GM19372 (cell line): Measurements from ENCODE around the gene PILRB.

ENCODE experiments used
- ATAC-seq: cut with Tn5 transposase; IDR thresholded peaks from one replicate; pipeline ENCODE4 v1.9.1; 2021; ENCODE audit warnings: mild to moderate bottlenecking, low read depth, moderate library complexity; ENCODE audit not compliant: unreplicated experiment

The PILRB gene

DNA sequence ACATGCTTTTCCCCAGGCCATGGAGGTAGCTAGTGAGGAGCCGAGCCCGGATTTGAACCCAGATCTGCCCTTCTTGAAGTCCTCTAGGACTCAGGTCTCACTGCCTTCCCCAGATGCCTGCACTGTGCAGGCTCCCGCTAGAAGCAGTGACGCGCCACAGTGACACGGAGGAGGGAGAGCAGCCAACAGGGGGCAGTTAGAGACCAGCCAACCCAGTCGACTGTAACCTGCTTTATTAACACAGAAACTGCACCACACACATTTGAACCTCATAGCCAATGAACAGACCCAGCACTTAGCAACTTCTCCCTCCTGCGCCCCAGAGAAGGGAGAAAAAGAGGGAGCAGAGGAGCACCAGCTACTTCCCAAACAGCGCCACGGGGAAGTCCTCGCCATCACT lies 42.7 kb downstream of the PILRB start:
- no peak for ATAC-seq

DNA sequence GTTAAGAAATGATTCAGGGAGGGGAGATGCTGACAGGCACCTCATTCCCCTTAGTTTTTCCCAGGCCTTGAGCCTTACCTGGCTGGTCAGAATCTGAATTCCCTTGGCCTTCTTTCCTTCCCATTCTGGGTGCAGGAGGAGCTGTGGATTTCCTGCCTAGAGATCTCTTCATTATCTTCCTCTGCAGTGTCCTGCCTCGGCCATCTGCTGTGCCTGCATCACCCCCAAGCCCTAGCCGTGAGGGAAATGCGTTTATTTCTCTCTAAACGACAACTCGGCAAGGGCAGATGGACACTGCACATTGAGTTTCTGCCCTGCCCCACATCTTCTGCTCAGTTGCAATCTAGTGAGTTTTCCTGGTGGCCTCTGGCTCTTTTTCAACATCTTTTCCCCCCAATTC lies 43.9 kb downstream of the PILRB start:
- ATAC-seq, result no peak

DNA sequence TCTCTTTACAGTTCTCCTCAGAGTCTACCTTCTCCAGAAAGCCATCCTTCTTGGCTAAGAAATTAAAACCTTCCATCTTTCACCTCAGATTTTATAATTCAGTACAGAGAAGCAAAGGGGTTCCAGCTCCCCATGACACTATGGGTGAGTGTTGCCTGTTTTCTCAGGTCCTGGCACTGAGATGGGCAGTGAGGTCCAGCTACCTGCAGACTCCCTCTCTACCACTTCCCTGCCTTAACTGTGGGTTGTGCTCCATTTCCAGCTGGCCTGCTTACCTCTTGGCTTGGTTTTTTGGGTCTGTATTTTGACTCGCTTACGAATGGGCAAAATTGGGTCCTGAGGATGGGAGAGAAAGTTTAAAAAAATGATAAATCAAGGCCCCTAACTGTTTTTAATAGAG lies 44.3 kb downstream of the PILRB start:
- no peak for ATAC-seq

DNA sequence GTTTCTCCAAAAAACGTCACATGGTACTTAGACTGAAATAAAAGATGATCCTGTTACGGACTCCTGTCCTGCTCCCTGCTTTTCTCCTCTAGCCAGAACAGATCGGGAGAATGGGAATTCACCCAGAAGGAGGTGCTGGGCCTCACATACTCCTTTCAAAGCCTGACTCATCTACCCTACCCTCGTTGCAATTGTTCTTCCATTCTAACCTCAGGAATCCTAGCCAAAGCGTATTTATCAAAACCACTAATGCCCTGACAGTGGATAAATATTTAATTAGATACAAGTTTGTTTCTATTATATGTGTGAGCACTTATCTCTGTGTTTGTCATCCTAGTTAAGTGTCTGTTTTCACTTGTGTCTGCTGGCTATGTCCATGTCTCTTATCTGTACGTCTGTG lies 48.9 kb downstream of the PILRB start:
- ATAC-seq, result no peak

DNA sequence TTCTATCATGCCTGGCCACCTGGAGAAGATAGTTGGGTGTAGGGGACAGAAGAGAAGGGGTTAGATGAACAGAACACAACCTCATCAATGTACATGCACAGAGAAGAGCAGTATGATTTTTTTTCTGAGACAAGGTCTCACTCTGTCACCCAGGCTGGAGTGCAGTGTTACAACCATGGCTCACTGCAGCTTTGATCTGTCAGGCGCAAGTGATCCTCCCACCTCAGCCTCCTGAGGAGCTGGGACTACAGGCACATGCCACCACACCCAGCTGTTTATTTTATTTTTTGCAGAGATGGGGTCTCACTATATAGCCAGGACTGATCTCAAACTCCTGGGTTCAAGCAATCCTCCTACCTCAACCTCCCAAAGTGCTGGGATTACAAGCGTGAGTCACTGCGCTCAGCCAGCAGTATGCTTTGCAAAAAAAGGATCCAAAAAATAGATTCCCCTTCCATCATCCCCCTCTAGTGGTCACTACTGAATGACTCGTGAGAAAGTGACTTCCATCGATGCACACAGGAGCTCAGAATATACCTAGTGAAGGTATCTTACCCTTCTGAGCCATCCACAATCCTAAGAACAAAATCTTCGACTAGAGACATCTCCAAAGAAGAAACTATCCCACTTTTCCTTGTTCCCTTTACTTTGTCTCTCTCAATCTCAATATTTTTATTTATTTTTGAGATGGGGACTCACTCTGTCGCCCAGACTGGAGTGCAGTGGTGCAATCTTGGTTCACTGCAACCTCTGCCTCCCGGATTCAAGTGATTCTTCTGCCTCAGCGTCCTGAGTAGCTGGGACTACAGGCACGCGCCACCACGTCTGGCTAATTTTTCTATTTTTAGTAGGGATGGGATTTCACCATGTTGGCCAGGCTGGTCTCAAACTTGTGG lies 49.6 kb downstream of the PILRB start:
- no peak for ATAC-seq

DNA sequence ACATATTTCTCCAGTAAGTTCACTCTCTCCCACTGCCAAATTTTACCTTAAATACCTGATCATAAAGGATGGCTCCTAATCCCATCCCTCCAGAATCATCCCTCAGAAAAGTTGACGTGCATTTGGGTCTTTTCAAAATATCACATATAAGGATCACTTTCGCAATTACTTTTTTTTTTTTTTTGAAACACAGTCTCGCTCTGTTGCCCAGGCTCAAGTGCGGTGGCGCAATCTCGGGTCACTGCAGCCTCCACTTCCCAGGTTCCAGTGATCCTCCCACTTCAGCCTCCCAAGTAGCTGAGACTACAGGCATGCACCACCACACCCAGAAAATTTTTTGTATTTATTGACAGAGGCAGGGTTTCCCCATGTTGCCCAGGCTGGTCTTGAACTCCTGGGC lies 53.2 kb downstream of the PILRB start:
- no peak for ATAC-seq

DNA sequence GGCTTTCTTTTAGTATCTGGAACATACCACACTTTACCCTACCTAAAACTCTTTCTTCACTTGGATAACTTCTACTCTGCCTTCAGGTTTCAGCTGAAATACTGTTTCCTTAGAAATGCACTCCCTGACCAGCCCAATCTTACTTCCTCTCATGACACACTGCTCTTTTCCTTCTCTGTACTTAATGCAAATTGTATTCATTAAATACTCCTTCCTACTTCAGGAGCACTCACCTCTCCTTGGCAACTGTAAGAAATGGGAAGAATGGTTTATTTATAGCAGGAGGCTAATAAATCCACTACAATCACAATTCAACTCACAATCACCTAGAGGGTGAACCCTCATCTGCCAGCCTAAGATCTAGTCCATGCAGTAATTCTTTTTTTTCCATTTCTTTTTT lies 55.4 kb downstream of the PILRB start:
- no peak for ATAC-seq

DNA sequence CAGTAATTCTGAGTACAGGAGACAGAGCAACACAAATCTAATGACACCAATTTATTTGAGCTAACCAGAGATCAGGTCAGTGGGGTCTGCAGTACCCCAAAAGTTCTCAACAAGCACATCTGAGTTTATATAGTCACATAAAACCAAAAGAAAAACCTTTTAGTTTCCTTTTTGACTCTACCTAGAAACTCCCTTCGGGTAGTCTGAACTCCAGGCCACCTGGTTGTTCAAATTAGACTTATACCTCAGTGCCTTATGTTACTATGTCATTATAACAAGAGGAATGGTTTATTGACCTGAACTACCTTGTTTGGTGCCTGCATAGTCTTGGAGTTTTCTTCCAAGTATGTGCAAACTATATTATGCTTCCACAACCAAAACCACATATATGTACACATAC lies 56.0 kb downstream of the PILRB start:
- ATAC-seq, result no peak

DNA sequence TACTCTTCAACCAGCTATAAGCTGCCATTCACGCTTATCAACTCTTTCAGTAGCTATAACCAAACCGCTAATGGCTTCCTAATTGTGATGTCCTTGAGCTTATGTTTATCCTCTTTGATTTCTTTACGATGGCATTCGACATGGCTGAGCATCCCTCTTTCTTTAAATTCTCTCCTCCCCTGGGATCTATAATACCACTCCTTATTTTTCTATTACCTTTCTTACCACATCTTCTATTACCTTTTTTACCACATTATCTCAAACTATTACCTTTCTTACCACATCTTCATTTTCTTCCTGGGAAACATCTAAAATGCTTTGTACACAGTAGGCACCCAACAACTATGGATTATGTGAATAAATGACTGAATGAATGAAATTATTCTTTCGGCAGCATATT lies 57.5 kb downstream of the PILRB start:
- no peak for ATAC-seq
